Endothelial cell of umbilical vein (primary cell): ENCODE data around the gene SLC5A6. TPM values are rescaled to one million over a fixed set of nuclear protein-coding genes. Genes with fewer than 3 reads are reported as not detected.

Experiments
- BruUV-seq: library from RNA; stranded (reverse); fragments of 400-500 nt; replicated peaks from 2 replicates; lab custom pipeline; 2021; lab: Mats Ljungman, UMichigan
- CTCF ChIA-PET: fragments of 300-600, 350-600 bp; sonication (Branson Sonifier 250); formaldehyde crosslinking; loops from one replicate; lab custom pipeline; 2021; ENCODE audit warnings: antibody characterized with exemption, inconsistent platforms; lab: Charles Lee
- POLR2A ChIA-PET: fragments of 300-600, 350-600 bp; sonication (Branson Sonifier 250); formaldehyde crosslinking; loops from one replicate; lab custom pipeline; 2021; ENCODE audit warnings: antibody characterized with exemption, inconsistent platforms; lab: Charles Lee
- DNase-seq: peaks from one replicate; pipeline ENCODE4 v3.0.0-alpha.2; 2011; ENCODE audit warnings: low read depth, low spot score
- FAIRE-seq: peaks from 2 replicates; lab custom pipeline; 2011; peaks lifted over from hg19 to GRCh38; lab: Jason Lieb, UNC
- H2AFZ ChIP-seq: 2 replicates; pipeline ENCODE4 v1.6.0; 2012; ENCODE audit warnings: low read depth, low read length, control low read depth, inconsistent platforms
- H3K27ac ChIP-seq: 2 replicates; pipeline ENCODE4 v1.5.1; 2011; ENCODE audit warnings: low read depth, mild to moderate bottlenecking, control low read depth, low read length, moderate library complexity; ENCODE audit not compliant: insufficient read depth
- H3K27me3 ChIP-seq, 2 experiments: 2 replicates each; pipeline versions ENCODE4 v1.6.0 to v1.6.1; 2011; ENCODE audit warnings: low read length in 2 of 2, mixed read lengths in 1 of 2; ENCODE audit not compliant: control insufficient read depth in 2 of 2, insufficient read depth in 2 of 2
- H3K36me3 ChIP-seq, 2 experiments: 2 replicates in 1 of 2; 3 replicates in 1 of 2; pipeline ENCODE4 v1.5.1; 2011; ENCODE audit warnings: low read length in 2 of 2, mild to moderate bottlenecking in 1 of 2, moderate library complexity in 1 of 2; ENCODE audit not compliant: control insufficient read depth in 2 of 2, insufficient read depth in 2 of 2; ENCODE audit errors: extremely low read depth in 1 of 2
- H3K4me1 ChIP-seq: 3 replicates; pipeline ENCODE4 v1.5.1; 2011; ENCODE audit warnings: mild to moderate bottlenecking, low read length; ENCODE audit not compliant: control insufficient read depth, insufficient read depth; ENCODE audit errors: extremely low read depth
- H3K4me2 ChIP-seq: 2 replicates; pipeline ENCODE4 v1.6.1; 2011; ENCODE audit warnings: low read length, control low read depth, mixed read lengths; ENCODE audit not compliant: insufficient read depth
- H3K4me3 ChIP-seq, 3 experiments: fragments of 200-600 bp in 1 of 3; sonication (generic), shearing (Covaris generic) in 1 of 3; replicated peaks in 1 of 3; 2 replicates each; pipeline ENCODE4 v1.5.1; 2011 to 2016; ENCODE audit warnings: control low read depth in 3 of 3, low read length in 3 of 3, mild to moderate bottlenecking in 2 of 3, inconsistent platforms in 1 of 3, low read depth in 1 of 3, moderate library complexity in 1 of 3; ENCODE audit not compliant: insufficient read depth in 1 of 3
- H3K79me2 ChIP-seq: 2 replicates; pipeline ENCODE4 v1.6.0; 2012; ENCODE audit warnings: low read length, inconsistent platforms; ENCODE audit not compliant: control insufficient read depth, insufficient read depth
- H3K9ac ChIP-seq: replicated peaks from 2 replicates; pipeline ENCODE3; 2011; ENCODE audit warnings: low read length, control low read depth; ENCODE audit not compliant: insufficient read depth; ENCODE audit errors: extremely low read depth
- H3K9me1 ChIP-seq: replicated peaks from 3 replicates; pipeline ENCODE4 v1.6.0; 2011; ENCODE audit warnings: mild to moderate bottlenecking, low read length; ENCODE audit not compliant: control insufficient read depth, insufficient read depth; ENCODE audit errors: extremely low read depth
- H3K9me3 ChIP-seq: replicated peaks from 2 replicates; pipeline ENCODE4 v1.5.1; 2012; ENCODE audit warnings: low read length, inconsistent platforms; ENCODE audit not compliant: control insufficient read depth, insufficient read depth
- H4K20me1 ChIP-seq: replicated peaks from 2 replicates; pipeline ENCODE3; 2011; ENCODE audit warnings: mild to moderate bottlenecking, low read length; ENCODE audit not compliant: control insufficient read depth, insufficient read depth; ENCODE audit errors: extremely low read depth
- EZH2 ChIP-seq: IDR thresholded peaks from 2 replicates; pipeline ENCODE4 v1.6.1; 2012; ENCODE audit warnings: borderline replicate concordance, low read depth, mild to moderate bottlenecking, moderate library complexity, low read length, inconsistent platforms; ENCODE audit not compliant: severe bottlenecking
- FOS ChIP-seq: IDR thresholded peaks from 2 replicates; pipeline ENCODE4 v1.6.1; 2011; ENCODE audit warnings: mild to moderate bottlenecking, low read length, moderate library complexity, borderline replicate concordance; ENCODE audit not compliant: insufficient read depth
- GATA2 ChIP-seq: IDR thresholded peaks from 2 replicates; pipeline ENCODE4 v1.7.0; 2011; ENCODE audit warnings: low read depth, mild to moderate bottlenecking, moderate library complexity, mixed read lengths, low read length; ENCODE audit not compliant: insufficient read length, insufficient read depth
- JUN ChIP-seq: IDR thresholded peaks from 2 replicates; pipeline ENCODE4 v1.6.1; 2011; ENCODE audit warnings: borderline replicate concordance, low read depth; ENCODE audit not compliant: insufficient read length, insufficient read depth
- MYC ChIP-seq: IDR thresholded peaks from one replicate; pipeline ENCODE4 v1.6.1; 2011; ENCODE audit warnings: mild to moderate bottlenecking, low read depth, low read length
- POLR2A ChIP-seq: IDR thresholded peaks from 2 replicates; pipeline ENCODE4 v1.6.1; 2012; ENCODE audit warnings: low read depth, mild to moderate bottlenecking, control low read depth, low read length
- POLR2AphosphoS5 ChIP-seq: IDR thresholded peaks from 2 replicates; pipeline ENCODE4 v1.6.1; 2012; ENCODE audit warnings: low read depth, mild to moderate bottlenecking, control low read depth, low read length, moderate library complexity; ENCODE audit not compliant: insufficient read depth
- dilution Hi-C: fragments of 300-500 bp; cut with MboI; formaldehyde crosslinking; loops from one replicate; pipeline ENCODE4 v1.15.0; 2019; ENCODE audit warnings: low sequenced_read_pairs; ENCODE audit not compliant: extremely low pct_ligation_motif_present
- intact Hi-C: fragments of 100-400 bp; cut with micrococcal nuclease; formaldehyde crosslinking; loops from one replicate; pipeline ENCODE4 v1.10.0; 2022
- polyA plus RNA-seq, 4 experiments: library from polyadenylated mRNA; depleted of rRNA in 3 of 4; stranded (reverse) in 3 of 4; unstranded in 1 of 4; fragments of >200 nt; gene quantifications; 2 replicates each; pipeline versions ENCODE4 v1.2.1 to v1.2.3, GENCODE V29; 2011 to 2012; ENCODE audit warnings: missing spikeins in 1 of 4
- total RNA-seq: library from RNA; stranded (reverse); gene quantifications from 2 replicates; pipeline ENCODE4 v1.2.3, GENCODE V29; 2021
- TF ChIP-seq, protein P1 (sequence below): IDR thresholded peaks from 2 replicates; pipeline ENCODE4 v1.6.1; 2011; ENCODE audit not compliant: insufficient read depth, insufficient read length
- TF ChIP-seq, protein P2 (sequence below), 2 donors: IDR thresholded peaks; 1 replicate in 1 of 2; 2 replicates in 1 of 2; pipeline ENCODE4 v1.5.1; 2011; ENCODE audit warnings: low read length in 2 of 2, mild to moderate bottlenecking in 2 of 2, moderate library complexity in 2 of 2, control low read depth in 1 of 2, inconsistent platforms in 1 of 2, low read depth in 1 of 2; ENCODE audit not compliant: insufficient read depth in 1 of 2; ENCODE audit errors: extremely low read depth in 1 of 2

The SLC5A6 gene
- total and polyA plus RNA-seq, 2 donors (not counting 3 experiments of a cell fraction or from before 2014, with no cell fraction given): 52.0 to 92.5 TPM

DNA sequence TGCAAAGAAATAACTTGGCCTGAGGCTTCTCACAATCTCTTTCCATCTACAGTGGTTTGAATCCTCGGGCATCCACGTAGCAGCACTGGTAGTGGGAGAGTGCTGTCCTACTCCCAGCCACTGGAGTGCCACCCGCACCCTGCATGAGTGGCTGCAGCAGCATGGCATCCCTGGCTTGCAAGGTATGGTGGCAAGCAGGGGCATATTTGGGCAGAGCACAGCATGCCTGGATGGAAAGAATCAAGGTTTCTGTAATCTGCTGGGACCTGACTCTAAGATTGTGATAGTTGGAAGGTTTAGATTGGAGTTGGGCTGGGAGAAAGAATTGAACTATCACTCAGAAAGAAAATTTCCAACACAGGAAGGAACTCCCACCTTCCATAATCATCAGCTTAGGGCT lies 9.1 kb upstream of the SLC5A6 start:
- Histone ChIP-seq H3K27ac (no peak overlapping the region), H3K9me1 (no peaks in the 10 kb centered on the region), H2AFZ (no peak overlapping the region), H3K4me3 (no peak overlapping the region), H3K27me3 (no peaks in the 10 kb centered on the region), H4K20me1 (no peaks in the 10 kb centered on the region), H3K4me2 (no peak overlapping the region), H3K36me3 (peaks cover 20 to 28% of the 10 kb centered on the region in 2 experiments), H3K79me2 (peaks cover 25% of the 10 kb centered on the region), H3K9ac (no peak overlapping the region), H3K4me1 (peaks cover 16% of the 10 kb centered on the region), H3K9me3 (no peaks in the 10 kb centered on the region)
- ChIA-PET POLR2A (no interaction called here), CTCF (no interaction called here)
- DNase-seq (no peak), FAIRE-seq (no peak)
- intact Hi-C loops: no loop called here
- dilution Hi-C loops: no loop called here
- TF ChIP-seq GATA2: no peak
- BruUV-seq: no TSS peak

DNA sequence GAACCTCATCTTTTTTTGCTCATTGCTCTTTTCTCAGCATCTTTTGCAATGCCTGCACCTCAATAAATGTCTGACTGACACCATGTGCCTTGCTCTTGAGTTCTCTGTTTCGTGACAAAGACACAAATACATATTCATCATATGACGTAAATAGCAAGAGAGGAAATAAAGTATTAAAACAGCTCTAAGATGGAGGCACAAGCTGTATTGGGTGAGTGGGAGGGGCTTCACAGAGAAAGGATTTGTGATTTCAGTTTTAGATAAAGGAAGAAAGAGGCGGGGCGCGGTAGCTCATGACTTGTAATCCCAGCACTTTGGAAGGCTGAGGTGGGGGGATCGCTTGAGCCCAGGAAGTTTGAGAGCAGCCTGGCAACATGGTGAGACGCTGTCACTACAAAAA lies 8.0 kb upstream of the SLC5A6 start:
- H3K4me3 ChIP-seq: no peak overlapping the region
- H3K4me1 ChIP-seq: peaks cover 16% of the 10 kb centered on the region
- H3K9me3 ChIP-seq: no peaks in the 10 kb centered on the region
- BruUV-seq: no TSS peak
- ChIA-PET POLR2A (no interaction called here), CTCF (interaction anchor here (1.4 kb wide), 1 partner anchor 29 kb away, joined by 3 read pairs; no protein-coding TSS in a partner anchor)
- no peak overlapping the region for H2AFZ ChIP-seq
- no peaks in the 10 kb centered on the region for H3K9me1 ChIP-seq
- H3K79me2 ChIP-seq: peaks cover 25% of the 10 kb centered on the region
- H3K36me3 ChIP-seq: peaks cover 18 to 23% of the 10 kb centered on the region in 2 experiments
- intact Hi-C loops (no loop called here), dilution Hi-C loops (no loop called here)
- DNase-seq: no peak
- H3K27me3 ChIP-seq: no peaks in the 10 kb centered on the region
- no peak overlapping the region for H3K4me2 ChIP-seq
- no peaks in the 10 kb centered on the region for H4K20me1 ChIP-seq
- TF ChIP-seq POLR2AphosphoS5 (no peak), MYC (no peak), POLR2A (no peak), EZH2 (no peak), GATA2 (no peak), FOS (no peak), JUN (no peak)
- TF ChIP-seq, protein P1, sequence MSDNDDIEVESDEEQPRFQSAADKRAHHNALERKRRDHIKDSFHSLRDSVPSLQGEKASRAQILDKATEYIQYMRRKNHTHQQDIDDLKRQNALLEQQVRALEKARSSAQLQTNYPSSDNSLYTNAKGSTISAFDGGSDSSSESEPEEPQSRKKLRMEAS: no peak
- TF ChIP-seq, protein P2, sequence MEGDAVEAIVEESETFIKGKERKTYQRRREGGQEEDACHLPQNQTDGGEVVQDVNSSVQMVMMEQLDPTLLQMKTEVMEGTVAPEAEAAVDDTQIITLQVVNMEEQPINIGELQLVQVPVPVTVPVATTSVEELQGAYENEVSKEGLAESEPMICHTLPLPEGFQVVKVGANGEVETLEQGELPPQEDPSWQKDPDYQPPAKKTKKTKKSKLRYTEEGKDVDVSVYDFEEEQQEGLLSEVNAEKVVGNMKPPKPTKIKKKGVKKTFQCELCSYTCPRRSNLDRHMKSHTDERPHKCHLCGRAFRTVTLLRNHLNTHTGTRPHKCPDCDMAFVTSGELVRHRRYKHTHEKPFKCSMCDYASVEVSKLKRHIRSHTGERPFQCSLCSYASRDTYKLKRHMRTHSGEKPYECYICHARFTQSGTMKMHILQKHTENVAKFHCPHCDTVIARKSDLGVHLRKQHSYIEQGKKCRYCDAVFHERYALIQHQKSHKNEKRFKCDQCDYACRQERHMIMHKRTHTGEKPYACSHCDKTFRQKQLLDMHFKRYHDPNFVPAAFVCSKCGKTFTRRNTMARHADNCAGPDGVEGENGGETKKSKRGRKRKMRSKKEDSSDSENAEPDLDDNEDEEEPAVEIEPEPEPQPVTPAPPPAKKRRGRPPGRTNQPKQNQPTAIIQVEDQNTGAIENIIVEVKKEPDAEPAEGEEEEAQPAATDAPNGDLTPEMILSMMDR (IDR thresholded peaks at IDR 0.05; ENCODE audit: extremely low read depth in 1 of 2, insufficient read depth in 1 of 2, low read depth in 1 of 2, low read length in 2 of 2): no peak
- H3K27ac ChIP-seq: no peak overlapping the region
- no peak overlapping the region for H3K9ac ChIP-seq
- no peak for FAIRE-seq
